BLaER1 (cell line): Measurements from ENCODE around the gene LCNL1.

Experiments
- H3K27ac ChIP-seq: shearing (Covaris generic); formaldehyde crosslinking; 2 replicates; pipeline ENCODE4 v1.8.1; 2022
- H3K27me3 ChIP-seq: shearing (Covaris generic); formaldehyde crosslinking; 2 replicates; pipeline ENCODE4 v1.8.1; 2022
- H3K36me3 ChIP-seq: shearing (Covaris generic); formaldehyde crosslinking; 2 replicates; pipeline ENCODE4 v1.8.1; 2022
- H3K4me1 ChIP-seq: shearing (Covaris generic); formaldehyde crosslinking; 2 replicates; pipeline ENCODE4 v1.8.1; 2022
- H3K4me2 ChIP-seq: shearing (Covaris generic); formaldehyde crosslinking; 2 replicates; pipeline ENCODE4 v1.8.1; 2022
- H3K4me3 ChIP-seq: shearing (Covaris generic); formaldehyde crosslinking; 2 replicates; pipeline ENCODE4 v1.8.1; 2022
- H3K9ac ChIP-seq: shearing (Covaris generic); formaldehyde crosslinking; 2 replicates; pipeline ENCODE4 v1.8.1; 2022
- H3K9me3 ChIP-seq: shearing (Covaris generic); formaldehyde crosslinking; 2 replicates; pipeline ENCODE4 v1.8.1; 2022
- H4K20me1 ChIP-seq: shearing (Covaris generic); formaldehyde crosslinking; 2 replicates; pipeline ENCODE4 v1.8.1; 2022
- Cebpa-rat ChIP-seq: shearing (Covaris generic); IDR thresholded peaks from 2 replicates; pipeline ENCODE4 v1.8.1; 2022

The LCNL1 gene

DNA sequence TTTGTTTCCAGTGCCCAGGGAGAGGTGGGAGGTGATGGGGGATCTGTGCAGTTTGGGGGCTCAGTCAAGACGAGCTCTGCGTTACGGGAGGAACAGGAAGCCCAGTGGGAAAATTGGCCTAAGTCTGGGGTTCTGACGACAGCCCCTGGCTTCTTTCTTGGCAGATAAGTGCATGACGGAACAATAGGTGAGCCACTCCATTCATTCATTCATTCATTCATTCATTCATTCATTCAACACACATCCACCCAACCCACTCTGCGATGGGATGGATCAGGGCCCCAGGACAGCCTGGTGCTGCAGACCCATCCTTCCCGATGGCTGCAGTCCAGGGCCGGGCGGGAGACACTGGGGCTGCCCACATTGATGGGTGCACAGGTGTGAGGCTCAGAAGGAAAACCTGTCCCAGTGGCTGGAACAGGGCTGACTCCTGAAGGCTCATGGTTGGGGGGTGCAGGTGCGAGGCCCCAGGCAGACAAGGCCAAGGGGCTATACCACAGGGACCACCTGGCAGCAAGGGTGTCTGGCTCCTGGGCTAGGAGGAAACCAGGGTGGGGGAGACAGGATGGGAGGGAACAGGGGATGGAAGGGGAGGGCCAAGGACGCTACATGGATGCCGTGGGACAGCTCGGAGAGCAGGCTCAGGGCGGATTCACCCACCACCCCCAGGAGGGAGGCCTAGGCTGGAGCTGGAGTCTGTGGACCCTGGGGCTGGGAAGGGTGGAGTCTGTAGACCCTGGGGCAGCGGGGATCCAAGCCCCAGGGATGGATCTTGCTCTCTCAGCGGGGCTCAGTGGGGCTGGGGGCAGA lies 1.9 kb upstream of the LCNL1 start:
- H3K36me3 ChIP-seq: no peaks in the 10 kb centered on the region
- no peak overlapping the region for H3K4me3 ChIP-seq
- no peak overlapping the region for H3K4me2 ChIP-seq
- TF ChIP-seq Cebpa-rat: no peak
- H4K20me1 ChIP-seq: no peaks in the 10 kb centered on the region
- H3K9me3 ChIP-seq: no peaks in the 10 kb centered on the region
- peaks cover 37% of the 10 kb centered on the region for H3K4me1 ChIP-seq
- no peak overlapping the region for H3K9ac ChIP-seq
- H3K27ac ChIP-seq: no peak overlapping the region
- peaks cover 39% of the 10 kb centered on the region for H3K27me3 ChIP-seq

DNA sequence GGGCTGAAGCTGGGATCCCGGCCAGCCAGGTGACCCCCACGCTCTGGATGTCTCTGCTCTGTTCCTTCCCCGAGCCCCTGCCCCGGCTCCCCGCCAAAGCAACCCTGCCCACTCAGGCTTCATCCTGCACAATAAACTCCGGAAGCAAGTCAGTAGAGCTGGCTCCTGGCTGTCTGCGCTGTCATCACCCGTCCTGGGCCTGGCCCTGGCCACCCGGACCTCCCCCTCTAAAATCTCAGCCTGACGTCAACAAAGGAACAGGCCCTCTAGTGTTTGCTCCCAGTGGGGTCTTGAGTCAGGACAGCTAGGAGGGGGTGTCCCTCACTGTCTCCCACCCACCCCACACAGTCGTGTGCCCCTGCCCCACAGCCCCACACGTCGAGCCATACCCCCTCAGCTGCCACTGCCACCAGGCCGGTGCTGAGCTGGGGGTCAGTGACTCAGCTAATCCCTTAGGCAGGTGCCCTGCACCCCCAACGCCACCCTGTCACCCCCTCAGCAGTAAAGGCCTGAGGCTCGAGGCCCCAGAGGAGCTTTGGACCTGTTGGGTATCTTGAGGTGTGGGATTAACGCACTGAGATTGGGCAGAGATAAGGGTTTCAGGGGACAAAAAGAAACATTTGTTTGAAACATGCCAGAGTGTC lies 1.1 kb upstream of the LCNL1 start:
- no peaks in the 10 kb centered on the region for H4K20me1 ChIP-seq
- H3K27ac ChIP-seq: no peak overlapping the region
- no peaks in the 10 kb centered on the region for H3K36me3 ChIP-seq
- peaks cover 30% of the 10 kb centered on the region for H3K4me1 ChIP-seq
- H3K9me3 ChIP-seq: no peaks in the 10 kb centered on the region
- H3K4me2 ChIP-seq: no peak overlapping the region
- TF ChIP-seq Cebpa-rat: no peak
- H3K27me3 ChIP-seq: peaks cover 47% of the 10 kb centered on the region
- no peak overlapping the region for H3K4me3 ChIP-seq
- no peak overlapping the region for H3K9ac ChIP-seq

GRCh38 chr9:136983167-136983566 lies 374 bp downstream of the LCNL1 start:
- Histone ChIP-seq H3K27ac (no peak overlapping the region), H3K9me3 (no peaks in the 10 kb centered on the region), H4K20me1 (no peaks in the 10 kb centered on the region), H3K4me3 (no peak overlapping the region), H3K9ac (no peak overlapping the region), H3K4me1 (peaks cover 23% of the 10 kb centered on the region), H3K4me2 (peak overlapping the region; percentile 26; the same call in 1 of the 2 replicates), H3K27me3 (peaks cover 53% of the 10 kb centered on the region), H3K36me3 (no peaks in the 10 kb centered on the region)
- no peak for TF ChIP-seq Cebpa-rat

DNA sequence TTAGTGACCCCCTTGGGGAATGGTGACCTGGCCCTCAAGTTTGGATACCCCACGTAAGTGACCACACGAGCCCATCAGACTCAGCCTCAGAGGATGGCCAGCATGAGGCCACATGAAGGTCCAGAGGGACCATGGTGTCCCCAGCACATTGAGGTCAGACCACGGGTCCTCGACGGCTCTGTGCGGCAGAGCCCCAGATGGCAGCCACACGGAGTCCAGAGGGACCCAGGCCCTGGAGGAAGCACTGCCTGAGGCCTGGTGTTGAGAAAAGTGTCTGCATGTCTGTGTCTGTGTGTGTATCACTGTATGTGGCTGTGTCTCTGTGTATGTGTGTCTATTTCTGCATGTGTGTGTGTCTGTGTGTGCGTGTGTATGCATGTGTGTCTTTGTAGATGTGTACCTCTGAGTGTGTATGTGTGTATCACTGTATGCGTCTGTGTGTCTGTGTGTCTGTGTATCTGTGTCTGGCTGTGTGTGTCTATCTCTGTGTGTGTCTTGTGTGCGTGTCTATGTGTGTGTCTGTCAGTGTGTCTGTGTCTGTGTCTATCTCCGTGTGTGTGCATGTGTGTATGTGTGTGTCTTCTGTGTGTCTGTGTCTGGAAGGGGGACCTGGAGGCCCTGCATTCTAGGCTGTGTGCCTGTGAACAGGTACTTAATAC lies 992 bp downstream of the LCNL1 start:
- no peak overlapping the region for H3K4me3 ChIP-seq
- H3K27me3 ChIP-seq: peaks cover 53% of the 10 kb centered on the region
- no peaks in the 10 kb centered on the region for H3K36me3 ChIP-seq
- H3K4me1 ChIP-seq: peaks cover 23% of the 10 kb centered on the region
- peak overlapping the region; percentile 26; the same call in 1 of the 2 replicates for H3K4me2 ChIP-seq
- no peak overlapping the region for H3K9ac ChIP-seq
- H3K27ac ChIP-seq: no peak overlapping the region
- no peaks in the 10 kb centered on the region for H4K20me1 ChIP-seq
- H3K9me3 ChIP-seq: no peaks in the 10 kb centered on the region
- TF ChIP-seq Cebpa-rat: no peak

GRCh38 chr9:136984464-136985026 lies 1.8 kb downstream of the LCNL1 start:
- Histone ChIP-seq H3K9me3 (no peaks in the 10 kb centered on the region), H4K20me1 (no peaks in the 10 kb centered on the region), H3K27ac (no peak overlapping the region), H3K4me3 (no peak overlapping the region), H3K36me3 (no peaks in the 10 kb centered on the region), H3K27me3 (peaks cover 53% of the 10 kb centered on the region), H3K9ac (no peak overlapping the region), H3K4me2 (no peak overlapping the region), H3K4me1 (peaks cover 15% of the 10 kb centered on the region)
- TF ChIP-seq Cebpa-rat: no peak

DNA sequence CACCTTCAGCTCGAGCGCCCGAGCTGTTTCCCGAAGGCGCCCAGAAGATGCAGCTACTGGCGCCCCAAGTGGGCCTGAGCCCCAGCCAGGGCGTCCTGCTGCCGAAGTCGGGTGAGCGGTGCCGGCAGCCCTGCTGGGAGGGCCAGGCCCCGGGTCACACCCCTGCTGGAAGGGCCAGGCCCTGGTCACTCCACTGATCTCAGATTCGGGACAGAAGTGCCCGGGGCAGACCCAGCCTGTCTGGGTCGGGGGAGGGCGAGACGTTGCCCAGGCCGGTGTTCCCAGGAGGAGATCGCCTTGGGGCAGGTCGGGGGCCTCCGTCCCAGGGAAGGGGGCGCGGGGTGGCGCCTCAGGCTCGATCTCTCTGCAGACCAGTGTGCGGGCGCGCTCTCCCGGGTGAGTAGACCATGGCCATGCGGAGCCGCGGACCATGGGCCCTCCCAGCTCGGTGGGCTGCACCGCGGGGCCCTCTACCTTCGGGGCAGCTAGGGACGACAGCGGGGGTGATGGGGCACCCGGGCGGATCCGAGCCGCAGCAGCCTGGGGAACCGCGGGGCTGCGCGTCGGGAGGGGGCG lies 2.3 kb downstream of the LCNL1 start:
- Histone ChIP-seq H3K27me3 (peaks cover 53% of the 10 kb centered on the region), H3K27ac (no peak overlapping the region), H3K36me3 (no peaks in the 10 kb centered on the region), H3K9ac (no peak overlapping the region), H3K4me3 (no peak overlapping the region), H3K9me3 (no peaks in the 10 kb centered on the region), H3K4me2 (no peak overlapping the region), H3K4me1 (peaks cover 10% of the 10 kb centered on the region), H4K20me1 (no peaks in the 10 kb centered on the region)
- TF ChIP-seq Cebpa-rat: no peak

GRCh38 chr9:136985853-136986252 lies 3.1 kb downstream of the LCNL1 start:
- Histone ChIP-seq H3K27ac (no peak overlapping the region), H4K20me1 (no peaks in the 10 kb centered on the region), H3K36me3 (no peaks in the 10 kb centered on the region), H3K4me2 (no peak overlapping the region), H3K4me1 (peaks cover 10% of the 10 kb centered on the region), H3K9ac (no peak overlapping the region), H3K4me3 (no peak overlapping the region), H3K9me3 (no peaks in the 10 kb centered on the region), H3K27me3 (peaks cover 53% of the 10 kb centered on the region)
- no peak for TF ChIP-seq Cebpa-rat

GRCh38 chr9:136988872-136989271 lies 6.1 kb downstream of the LCNL1 start:
- no peak overlapping the region for H3K9ac ChIP-seq
- H3K27ac ChIP-seq: no peak overlapping the region
- H3K4me2 ChIP-seq: no peak overlapping the region
- TF ChIP-seq Cebpa-rat: no peak
- peaks cover 8% of the 10 kb centered on the region for H3K36me3 ChIP-seq
- H3K4me3 ChIP-seq: no peak overlapping the region
- peaks cover 14% of the 10 kb centered on the region for H4K20me1 ChIP-seq
- no peaks in the 10 kb centered on the region for H3K9me3 ChIP-seq
- H3K27me3 ChIP-seq: peaks cover 35% of the 10 kb centered on the region
- peaks cover 20% of the 10 kb centered on the region for H3K4me1 ChIP-seq

- Histone ChIP-seq H3K27ac (no peak overlapping the region), H3K9me3 (no peaks in the 10 kb centered on the region), H3K36me3 (peaks cover 15% of the 10 kb centered on the region), H3K4me3 (no peak overlapping the region), H4K20me1 (peaks cover 19% of the 10 kb centered on the region), H3K27me3 (peaks cover 20% of the 10 kb centered on the region), H3K4me1 (peaks cover 30% of the 10 kb centered on the region), H3K9ac (no peak overlapping the region), H3K4me2 (no peak overlapping the region)
- TF ChIP-seq Cebpa-rat: no peak
These were observed 7.6 kb downstream of the LCNL1 start for GRCh38 chr9:136990242-136990911.
